B cell (primary cell): ENCODE measurements around the gene ZBTB2. TPM values are rescaled to one million over a fixed set of nuclear protein-coding genes. Genes with fewer than 3 reads are reported as not detected.

Experiments
- ATAC-seq: fragments of 200-7000 bp; cut with Tn5 transposase; one replicate; pipeline ENCODE4 v1.10.0; 2021; ENCODE audit warnings: low read depth, mild to moderate bottlenecking, moderate number of reproducible peaks, moderate library complexity
- CTCF ChIA-PET: fragments of 350-600 bp; sonication (Branson Sonifier 250); formaldehyde crosslinking; loops from one replicate; lab custom pipeline; 2021; ENCODE audit warnings: antibody characterized with exemption, inconsistent platforms; lab: Charles Lee
- POLR2A ChIA-PET: fragments of 350-600 bp; sonication (Branson Sonifier 250); formaldehyde crosslinking; loops from one replicate; lab custom pipeline; 2021; ENCODE audit warnings: antibody characterized with exemption; lab: Charles Lee
- DNase-seq: peaks from one replicate; pipeline ENCODE4 v3.0.0; 2013
- H2AFZ ChIP-seq: 2 replicates; pipeline ENCODE4 v1.6.1; 2012; ENCODE audit warnings: mild to moderate bottlenecking, low read depth, low read length; ENCODE audit not compliant: insufficient read depth, poor library complexity, severe bottlenecking
- H3K27ac ChIP-seq, 2 donors: 1 replicate in 1 of 2; 2 replicates in 1 of 2; pipeline ENCODE4 v1.5.1; 2012 to 2013; ENCODE audit warnings: low read length in 2 of 2, mild to moderate bottlenecking in 2 of 2, moderate library complexity in 1 of 2
- H3K27me3 ChIP-seq, 4 experiments: fragments of 200-600 bp in 1 of 4; sonication (generic) in 1 of 4; replicated peaks in 1 of 4; 1 replicate in 2 of 4; 2 replicates in 2 of 4; pipeline versions ENCODE4 v1.6.1 to v1.7.0; 2013 to 2016; ENCODE audit warnings: low read length in 3 of 4, mild to moderate bottlenecking in 2 of 4, mixed read lengths in 1 of 4, moderate library complexity in 1 of 4; ENCODE audit not compliant: insufficient read depth in 4 of 4, control insufficient read depth in 3 of 4; ENCODE audit errors: control extremely low read depth in 1 of 4
- H3K36me3 ChIP-seq, 2 experiments: replicated peaks in 1 of 2; 1 replicate in 1 of 2; 2 replicates in 1 of 2; pipeline versions ENCODE4 v1.6.1 to v1.7.1; 2013; ENCODE audit warnings: low read length in 1 of 2; ENCODE audit not compliant: insufficient read depth in 2 of 2, control insufficient read depth in 1 of 2; ENCODE audit errors: control extremely low read depth in 1 of 2, extremely low read depth in 1 of 2
- H3K4me1 ChIP-seq, 2 donors: fragments of 200-600 bp in 1 of 2; sonication (generic) in 1 of 2; 1 replicate in 1 of 2; 2 replicates in 1 of 2; pipeline versions ENCODE4 v1.5.1 to v1.6.1; 2013 to 2017; ENCODE audit warnings: low read length in 2 of 2; ENCODE audit not compliant: control insufficient read depth in 2 of 2, insufficient read depth in 2 of 2
- H3K4me2 ChIP-seq: replicated peaks from 2 replicates; pipeline ENCODE3; 2012; ENCODE audit warnings: mild to moderate bottlenecking, low read depth, low read length; ENCODE audit not compliant: poor library complexity, severe bottlenecking
- H3K4me3 ChIP-seq, 5 experiments: fragments of 200-600 bp in 1 of 5; sonication (generic) in 1 of 5; 1 replicate in 3 of 5; 2 replicates in 2 of 5; pipeline versions ENCODE4 v1.5.1 to v1.7.0; 2011 to 2016; ENCODE audit warnings: low read length in 4 of 5, mild to moderate bottlenecking in 4 of 5, low read depth in 2 of 5, control low read depth in 1 of 5, moderate library complexity in 1 of 5; ENCODE audit not compliant: insufficient read depth in 1 of 5; ENCODE audit errors: control extremely low read depth in 1 of 5, extremely low read depth in 1 of 5
- H3K79me2 ChIP-seq: fragments of 200-600 bp; sonication (generic); one replicate; pipeline ENCODE4 v1.6.0; 2016; ENCODE audit warnings: low read length; ENCODE audit not compliant: control insufficient read depth, insufficient read depth
- H3K9ac ChIP-seq: fragments of 200-600 bp; sonication (generic); 2 replicates; pipeline ENCODE4 v1.6.1; 2017; ENCODE audit warnings: mild to moderate bottlenecking, low read length, moderate library complexity
- H3K9me3 ChIP-seq, 3 donors: one replicate each; pipeline versions ENCODE4 v1.6.1 to v1.7.1; 2013; ENCODE audit warnings: low read length in 2 of 3; ENCODE audit not compliant: control insufficient read depth in 2 of 3, insufficient read depth in 1 of 3; ENCODE audit errors: control extremely low read depth in 1 of 3
- H4K20me1 ChIP-seq: 2 replicates; pipeline ENCODE4 v1.6.0; 2012; ENCODE audit warnings: mild to moderate bottlenecking, low read length; ENCODE audit not compliant: insufficient read depth, control insufficient read depth, poor library complexity, severe bottlenecking
- H3K27ac Mint-ChIP-seq: one replicate; pipeline ENCODE4 v1.8.0; 2021; ENCODE audit warnings: mixed read lengths
- H3K27me3 Mint-ChIP-seq: one replicate; pipeline ENCODE4 v1.8.0; 2021; ENCODE audit warnings: mixed read lengths
- H3K4me1 Mint-ChIP-seq: one replicate; pipeline ENCODE4 v1.8.0; 2021; ENCODE audit warnings: mixed read lengths
- H3K4me3 Mint-ChIP-seq: one replicate; pipeline ENCODE4 v1.8.0; 2021; ENCODE audit warnings: mixed read lengths
- H3K9me3 Mint-ChIP-seq: one replicate; pipeline ENCODE4 v1.8.0; 2022; ENCODE audit warnings: mixed read lengths; ENCODE audit not compliant: insufficient read depth
- EZH2 ChIP-seq: IDR thresholded peaks from 2 replicates; pipeline ENCODE4 v1.6.1; 2012; ENCODE audit warnings: borderline replicate concordance, low read depth, mild to moderate bottlenecking, moderate library complexity, low read length; ENCODE audit not compliant: insufficient read depth, poor library complexity, severe bottlenecking
- WGBS: methylation state at CpG from one replicate; pipeline ENCODE4 v1.1.5; 2013; ENCODE audit warnings: missing lambda C conversion rate; ENCODE audit not compliant: insufficient coverage; 5-methylcytosine and 5-hydroxymethylcytosine counted together
- intact Hi-C: fragments of 100-400 bp; cut with micrococcal nuclease; formaldehyde crosslinking; loops from one replicate; pipeline ENCODE4 v1.10.0; 2022
- polyA plus RNA-seq: library from polyadenylated mRNA; depleted of rRNA; stranded (reverse); fragments of >200 nt; gene quantifications from 2 replicates; pipeline ENCODE4 v1.2.3, GENCODE V29; 2012
- total RNA-seq, 2 donors: library from RNA; stranded (reverse); fragments of 120-200 nt in 1 of 2; gene quantifications; 1 replicate in 1 of 2; 2 replicates in 1 of 2; pipeline versions ENCODE4 v1.2.3 to v1.2.4, GENCODE V29; 2013 to 2022
- TF ChIP-seq, protein P1 (sequence below): fragments of 200-600 bp; IDR thresholded peaks from one replicate; pipeline ENCODE4 v1.8.0; 2022; ENCODE audit warnings: antibody characterized with exemption, mild to moderate bottlenecking

The ZBTB2 gene
- total and polyA plus RNA-seq, 2 donors (not counting 1 experiment from before 2014, with no cell fraction given): 15.9 to 17.6 TPM

DNA sequence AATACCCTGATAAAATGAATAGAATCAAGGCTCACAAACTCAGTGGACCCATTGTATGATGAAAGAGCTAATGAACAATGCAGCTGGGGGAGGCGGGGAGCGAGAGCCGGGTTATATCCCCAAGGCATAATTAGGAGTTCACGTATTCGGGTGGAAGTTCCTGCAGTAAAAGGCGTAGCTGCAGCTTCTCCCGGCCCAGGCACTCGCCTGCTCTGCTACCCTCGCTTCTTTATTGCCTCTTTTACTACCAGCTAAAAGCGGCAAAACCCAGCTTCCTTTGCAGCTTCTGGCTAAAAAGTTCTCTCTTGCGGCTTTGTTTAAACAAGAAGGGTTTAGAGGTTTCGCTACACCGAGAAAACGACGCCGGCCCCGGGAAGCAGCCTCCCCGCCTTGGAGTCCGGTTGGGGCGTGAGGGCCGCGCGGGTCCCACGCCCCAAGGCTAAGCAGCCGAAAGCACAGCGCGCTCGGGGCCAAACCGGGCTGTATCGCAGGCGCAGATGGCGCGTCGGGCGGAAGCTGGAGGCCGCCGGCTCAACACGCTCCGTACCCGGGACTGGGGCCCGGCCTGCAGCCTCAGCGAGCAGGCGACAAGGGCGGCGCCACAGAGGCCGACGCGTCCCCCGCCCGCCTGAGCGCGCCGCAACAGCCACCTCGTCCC lies 1.6 kb downstream of the ZBTB2 start:
- Histone ChIP-seq H2AFZ (peak overlapping the region; percentile 91), H3K4me3 (peak overlapping the region; percentile 80 to 95 (median 89)), H3K4me2 (peak overlapping the region; percentile 90), H3K9ac (peak overlapping the region; percentile 94), H4K20me1 (peaks cover 27% of the 10 kb centered on the region), H3K36me3 (no peaks in the 10 kb centered on the region), H3K4me1 (peaks cover 42 to 45% of the 10 kb centered on the region in 2 donors), H3K9me3 (no peaks in the 10 kb centered on the region), H3K27me3 (no peaks in the 10 kb centered on the region), H3K79me2 (peaks cover 58% of the 10 kb centered on the region), H3K27ac (peak overlapping the region; percentile 89 to 97)
- no peaks in the 10 kb centered on the region for H3K27me3 Mint-ChIP-seq
- DNase-seq (no peak), ATAC-seq (no peak)
- intact Hi-C loops: loop anchor here (1.0 to 10.0 kb wide), 5 partner anchors 9 to 1822 kb away; partner anchors contain the start of genes GINM1, MTRF1L and RMND1
- H3K4me1 Mint-ChIP-seq: peaks cover 46% of the 10 kb centered on the region
- TF ChIP-seq, protein P1, sequence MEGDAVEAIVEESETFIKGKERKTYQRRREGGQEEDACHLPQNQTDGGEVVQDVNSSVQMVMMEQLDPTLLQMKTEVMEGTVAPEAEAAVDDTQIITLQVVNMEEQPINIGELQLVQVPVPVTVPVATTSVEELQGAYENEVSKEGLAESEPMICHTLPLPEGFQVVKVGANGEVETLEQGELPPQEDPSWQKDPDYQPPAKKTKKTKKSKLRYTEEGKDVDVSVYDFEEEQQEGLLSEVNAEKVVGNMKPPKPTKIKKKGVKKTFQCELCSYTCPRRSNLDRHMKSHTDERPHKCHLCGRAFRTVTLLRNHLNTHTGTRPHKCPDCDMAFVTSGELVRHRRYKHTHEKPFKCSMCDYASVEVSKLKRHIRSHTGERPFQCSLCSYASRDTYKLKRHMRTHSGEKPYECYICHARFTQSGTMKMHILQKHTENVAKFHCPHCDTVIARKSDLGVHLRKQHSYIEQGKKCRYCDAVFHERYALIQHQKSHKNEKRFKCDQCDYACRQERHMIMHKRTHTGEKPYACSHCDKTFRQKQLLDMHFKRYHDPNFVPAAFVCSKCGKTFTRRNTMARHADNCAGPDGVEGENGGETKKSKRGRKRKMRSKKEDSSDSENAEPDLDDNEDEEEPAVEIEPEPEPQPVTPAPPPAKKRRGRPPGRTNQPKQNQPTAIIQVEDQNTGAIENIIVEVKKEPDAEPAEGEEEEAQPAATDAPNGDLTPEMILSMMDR: no peak
- TF ChIP-seq EZH2: no peak
- no peaks in the 10 kb centered on the region for H3K9me3 Mint-ChIP-seq
- under 1% methylated on average over 51 of the region's 54 CpGs for WGBS
- POLR2A ChIA-PET: interaction anchor here (0.5 to 2.1 kb wide), 6 partner anchors 12 to 912 kb away, joined by 3 to 16 read pairs (median 4); partner anchors contain the start of gene RMND1
- CTCF ChIA-PET: interaction anchor here (0.6 to 2.5 kb wide), 6 partner anchors 16 to 65 kb away, joined by 4 to 11 read pairs (median 5); partner anchors contain the start of gene RMND1
- peak overlapping the region; percentile 95 for H3K27ac Mint-ChIP-seq
- H3K4me3 Mint-ChIP-seq: peak overlapping the region; percentile 93
